Activated CD8-positive, alpha-beta memory T cell treated with anti-CD3 and anti-CD28 coated beads for 36 hours (primary cell): ENCODE results near the gene GPR173. TPM values are rescaled to one million over a fixed set of nuclear protein-coding genes. Genes with fewer than 3 reads are reported as not detected.

Experiments used
- CTCF ChIA-PET: fragments of 350-600 bp; sonication (Branson Sonifier 250); formaldehyde crosslinking; loops from one replicate; lab custom pipeline; 2021; ENCODE audit warnings: antibody characterized with exemption; lab: Charles Lee
- POLR2A ChIA-PET: fragments of 350-600 bp; sonication (Branson Sonifier 250); formaldehyde crosslinking; loops from one replicate; lab custom pipeline; 2021; ENCODE audit warnings: antibody characterized with exemption; lab: Charles Lee
- total RNA-seq, 2 experiments: library from RNA; stranded (reverse); gene quantifications; one replicate each; pipeline ENCODE4 v1.2.3, GENCODE V29; 2021

GPR173 gene
- total RNA-seq, 2 experiments from 2014 or later = 0.06 to 0.17 TPM

DNA sequence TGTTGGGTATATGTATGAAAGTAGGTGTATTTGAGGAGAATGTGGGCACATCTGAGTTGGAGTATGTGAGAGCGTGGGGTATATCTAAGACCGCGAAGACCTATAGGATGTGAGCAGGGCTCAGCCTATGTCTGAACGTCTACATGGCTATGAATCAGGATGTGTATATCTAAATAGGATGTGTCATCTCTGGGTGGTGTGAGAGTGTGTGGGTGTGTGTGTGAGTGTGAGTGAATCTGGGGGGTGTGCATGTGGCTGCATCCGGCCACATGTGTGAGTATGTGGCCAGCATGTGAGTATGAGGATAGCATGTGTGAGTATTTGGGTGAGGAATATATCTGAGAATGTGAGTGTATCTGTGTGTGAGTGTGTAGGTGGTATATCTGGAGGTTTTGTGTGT is 7.7 kb downstream of the GPR173 start:
- CTCF ChIA-PET = no interaction called here

DNA sequence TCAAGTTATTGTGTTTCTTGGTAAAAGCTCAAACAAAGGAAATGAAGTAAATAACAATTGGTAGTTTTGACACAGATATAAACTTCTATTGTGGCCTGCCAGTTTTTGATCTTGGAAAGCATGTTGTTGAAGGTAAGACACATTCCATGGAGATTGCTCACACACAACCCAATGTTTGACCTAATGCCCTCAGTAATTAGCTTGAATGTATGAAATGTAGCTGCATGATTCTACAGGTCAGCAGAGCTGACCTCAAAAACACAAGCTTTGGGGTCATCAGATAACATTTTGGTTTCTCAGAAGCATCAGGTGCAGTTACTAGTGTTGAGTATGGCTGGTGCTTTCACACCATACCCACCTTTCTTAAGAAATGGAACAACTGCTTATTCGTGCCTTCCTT is 16.5 kb downstream of the GPR173 start:
- POLR2A ChIA-PET = no interaction called here

More for the DNA sequence above, 7.7 kb downstream of the GPR173 start:
- POLR2A ChIA-PET = no interaction called here

DNA sequence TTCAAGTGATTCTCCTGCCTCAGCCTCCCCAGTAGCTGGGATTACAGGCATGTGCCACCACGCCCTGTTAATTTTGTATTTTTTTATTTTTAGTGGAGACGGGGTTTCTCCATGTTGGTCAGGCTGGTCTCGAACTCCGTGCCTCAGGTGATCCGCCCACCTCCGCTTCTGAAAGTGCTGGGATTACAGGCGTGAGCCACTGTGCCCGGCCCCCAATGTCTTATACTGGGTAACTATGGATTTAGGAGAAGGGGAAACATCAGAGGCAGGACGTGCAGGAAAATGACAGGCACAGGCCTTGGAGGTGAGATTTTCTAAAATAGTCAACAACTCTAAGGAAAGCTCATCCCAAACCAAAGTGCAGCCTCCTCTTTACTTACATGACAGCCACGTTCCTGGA is 22.5 kb downstream of the GPR173 start:
- ChIA-PET CTCF (interaction anchor here (0.7 kb wide), 1 partner anchor 219 kb away, joined by 4 read pairs; no protein-coding TSS in a partner anchor), POLR2A (no interaction called here)

More for the DNA sequence above, 16.5 kb downstream of the GPR173 start:
- CTCF ChIA-PET = no interaction called here

DNA sequence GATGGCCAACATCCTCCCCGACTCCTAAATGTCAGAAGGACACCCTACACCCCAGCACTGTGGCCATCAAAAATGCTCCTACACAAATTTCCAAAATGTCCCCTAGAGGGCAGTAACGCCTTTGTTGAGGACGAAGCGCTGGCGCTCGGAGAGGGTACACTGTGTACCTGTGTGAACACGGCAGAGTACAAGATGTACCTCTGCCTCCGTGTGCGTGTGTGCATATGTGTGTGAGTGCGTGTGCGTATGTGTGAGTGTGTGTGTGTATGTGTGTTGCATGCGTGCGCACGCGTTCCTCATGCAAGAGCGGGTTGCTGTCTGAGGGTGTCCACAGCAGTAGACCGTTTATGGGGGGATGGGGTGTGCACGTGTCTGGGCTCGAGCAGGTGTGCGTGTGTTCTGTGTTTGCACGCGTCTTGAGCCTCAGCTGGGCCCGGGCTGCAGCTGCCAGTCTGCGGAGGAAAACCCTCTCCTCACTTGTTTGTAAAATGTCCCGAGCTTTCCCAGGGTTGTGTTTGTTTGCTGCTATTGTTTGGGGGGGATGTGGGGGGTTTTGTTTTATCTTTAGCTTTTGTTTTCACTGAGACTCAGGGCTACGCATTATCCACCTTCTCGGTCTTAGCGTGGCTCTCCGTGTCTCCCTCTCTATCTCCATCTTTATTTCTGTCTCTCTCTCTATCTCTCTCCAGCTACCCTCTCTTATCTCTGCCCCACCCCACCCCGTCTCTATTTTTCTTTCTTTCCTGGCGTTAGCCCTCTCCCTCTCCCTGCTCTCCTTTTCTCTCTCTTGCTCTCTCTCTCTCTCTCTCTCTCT is 23.2 kb downstream of the GPR173 start:
- ChIA-PET POLR2A (interaction anchor here (0.6 to 1.7 kb wide), 2 partner anchors 23 to 307 kb away, joined by 4 to 9 read pairs; partner anchors contain the start of gene KANTR), CTCF (interaction anchor here (0.8 to 1.0 kb wide), 3 partner anchors 15 to 22 kb away, joined by 3 to 4 read pairs (median 3); partner anchors contain the start of gene KANTR)

DNA sequence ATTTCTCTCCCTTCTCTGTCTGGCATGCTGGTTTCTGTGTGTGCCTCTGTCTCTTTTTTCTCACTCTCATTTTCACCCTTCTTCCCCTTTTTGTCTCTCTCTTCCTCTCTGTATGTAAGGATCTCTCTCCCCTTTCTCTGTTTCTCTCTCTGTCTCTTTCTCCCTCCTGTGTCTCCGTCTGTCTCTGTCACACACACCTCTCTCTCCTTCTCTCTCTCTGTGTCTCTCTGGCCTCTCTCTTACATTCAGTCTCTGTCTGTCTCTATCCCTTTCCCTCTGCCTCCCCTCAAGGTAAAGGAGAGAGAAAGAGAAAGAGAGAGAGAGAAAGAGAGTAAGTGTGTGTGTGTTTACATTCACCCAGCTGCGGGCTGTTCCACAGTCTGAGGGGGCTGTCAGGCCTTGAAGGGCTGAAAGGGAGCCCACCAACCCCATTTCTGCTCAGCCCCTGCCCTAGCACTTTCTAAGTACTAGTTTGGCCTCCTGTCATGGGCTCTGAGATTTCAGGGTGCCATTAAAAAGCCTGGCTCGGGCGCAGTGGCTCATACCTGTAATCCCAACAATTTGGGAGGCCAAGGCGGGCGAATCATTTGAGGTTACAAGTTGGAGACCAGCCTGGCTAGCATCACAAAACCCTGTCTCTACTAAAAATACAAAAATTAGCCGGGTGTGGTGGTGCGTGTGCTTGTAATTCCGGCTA is 24.0 kb downstream of the GPR173 start:
- CTCF ChIA-PET = interaction anchor here (0.8 to 1.0 kb wide), 3 partner anchors 14 to 22 kb away, joined by 3 to 4 read pairs (median 3); partner anchors contain the start of gene KANTR
- POLR2A ChIA-PET = interaction anchor here (0.6 to 1.7 kb wide), 4 partner anchors 9 to 22 kb away, joined by 3 to 9 read pairs (median 4); partner anchors contain the start of genes KANTR and TSPYL2

DNA sequence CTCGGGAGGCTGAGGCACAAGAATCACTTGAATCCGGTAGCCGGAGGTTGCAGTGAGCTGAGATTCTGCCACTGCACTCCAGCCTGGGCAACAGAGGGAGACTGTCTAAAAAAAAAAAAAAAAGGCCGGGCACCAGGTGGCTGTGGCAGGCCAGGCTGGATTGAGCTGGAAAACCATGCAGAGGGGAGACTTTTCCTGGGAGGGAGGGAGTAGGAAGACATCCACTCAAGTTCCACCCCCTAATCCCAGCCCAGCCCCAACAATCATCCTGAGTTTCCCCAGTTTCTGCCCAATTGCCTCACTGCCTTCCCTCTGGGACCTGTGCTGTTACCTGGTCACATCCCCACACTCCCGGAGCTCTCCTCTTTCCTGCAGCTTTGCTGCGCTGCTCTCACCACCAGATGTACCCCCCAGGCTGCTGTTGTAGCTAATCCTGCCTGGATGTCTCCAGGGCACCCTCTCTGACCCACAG is 24.6 kb downstream of the GPR173 start:
- POLR2A ChIA-PET = interaction anchor here (0.6 to 1.7 kb wide), 4 partner anchors 9 to 21 kb away, joined by 3 to 9 read pairs (median 4); partner anchors contain the start of genes KANTR and TSPYL2
- CTCF ChIA-PET = interaction anchor here (1.0 kb wide), 1 partner anchor 21 kb away, joined by 4 read pairs; the partner anchor contains the start of gene KANTR

DNA sequence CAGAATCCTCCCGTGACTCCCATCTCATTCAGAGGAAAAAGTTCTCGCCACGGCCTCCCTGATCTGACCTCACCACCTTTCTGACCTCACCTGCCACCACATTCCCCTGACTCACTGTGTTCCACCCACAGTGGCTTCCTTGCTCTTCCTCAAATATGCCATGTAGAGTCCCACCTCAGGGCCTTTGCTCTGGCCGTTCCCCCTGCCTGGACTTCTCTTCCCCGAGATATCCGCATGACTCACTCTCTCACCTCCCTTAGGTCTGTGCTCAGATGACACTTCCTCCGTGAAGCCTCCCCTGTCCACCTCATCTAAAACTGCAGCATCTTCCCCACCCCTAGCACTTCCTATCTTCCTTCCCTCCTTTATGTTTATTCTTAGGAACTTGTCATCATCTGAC is 26.4 kb downstream of the GPR173 start:
- CTCF ChIA-PET = no interaction called here
- POLR2A ChIA-PET = no interaction called here

DNA sequence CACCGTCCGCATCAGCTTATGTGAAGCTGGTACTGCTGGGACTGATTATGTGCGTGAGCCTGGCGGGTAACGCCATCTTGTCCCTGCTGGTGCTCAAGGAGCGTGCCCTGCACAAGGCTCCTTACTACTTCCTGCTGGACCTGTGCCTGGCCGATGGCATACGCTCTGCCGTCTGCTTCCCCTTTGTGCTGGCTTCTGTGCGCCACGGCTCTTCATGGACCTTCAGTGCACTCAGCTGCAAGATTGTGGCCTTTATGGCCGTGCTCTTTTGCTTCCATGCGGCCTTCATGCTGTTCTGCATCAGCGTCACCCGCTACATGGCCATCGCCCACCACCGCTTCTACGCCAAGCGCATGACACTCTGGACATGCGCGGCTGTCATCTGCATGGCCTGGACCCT is 28.1 kb downstream of the GPR173 start:
- POLR2A ChIA-PET = no interaction called here
- CTCF ChIA-PET = interaction anchor here (1.6 kb wide), 1 partner anchor 13 kb away, joined by 5 read pairs; no protein-coding TSS in a partner anchor

DNA sequence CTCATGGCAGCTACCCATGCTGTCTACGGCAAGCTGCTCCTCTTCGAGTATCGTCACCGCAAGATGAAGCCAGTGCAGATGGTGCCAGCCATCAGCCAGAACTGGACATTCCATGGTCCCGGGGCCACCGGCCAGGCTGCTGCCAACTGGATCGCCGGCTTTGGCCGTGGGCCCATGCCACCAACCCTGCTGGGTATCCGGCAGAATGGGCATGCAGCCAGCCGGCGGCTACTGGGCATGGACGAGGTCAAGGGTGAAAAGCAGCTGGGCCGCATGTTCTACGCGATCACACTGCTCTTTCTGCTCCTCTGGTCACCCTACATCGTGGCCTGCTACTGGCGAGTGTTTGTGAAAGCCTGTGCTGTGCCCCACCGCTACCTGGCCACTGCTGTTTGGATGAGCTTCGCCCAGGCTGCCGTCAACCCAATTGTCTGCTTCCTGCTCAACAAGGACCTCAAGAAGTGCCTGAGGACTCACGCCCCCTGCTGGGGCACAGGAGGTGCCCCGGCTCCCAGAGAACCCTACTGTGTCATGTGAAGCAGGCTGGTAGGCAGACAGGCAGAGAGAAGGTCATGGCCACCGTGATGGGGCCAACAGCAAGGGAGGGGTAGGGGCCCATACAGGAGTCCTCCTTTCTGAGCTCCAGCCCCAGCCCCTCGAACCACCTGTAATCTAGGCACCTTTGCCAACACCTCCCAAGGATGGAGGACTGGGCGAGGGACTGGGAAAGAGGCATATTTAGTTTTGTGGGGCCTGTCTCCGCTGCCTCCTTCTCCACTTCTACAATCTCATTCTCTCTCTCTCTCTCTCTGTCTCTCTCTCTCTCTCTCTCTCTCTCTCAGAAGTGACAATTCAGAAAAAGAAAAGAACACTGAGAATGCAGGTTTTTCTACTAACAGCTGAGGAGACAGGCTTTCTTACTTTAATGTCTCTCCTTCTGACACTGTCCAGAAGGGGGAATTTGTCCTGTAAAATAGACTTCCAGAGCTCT is 28.9 kb downstream of the GPR173 start:
- ChIA-PET CTCF (interaction anchor here (1.6 kb wide), 1 partner anchor 12 kb away, joined by 5 read pairs; no protein-coding TSS in a partner anchor), POLR2A (no interaction called here)

DNA sequence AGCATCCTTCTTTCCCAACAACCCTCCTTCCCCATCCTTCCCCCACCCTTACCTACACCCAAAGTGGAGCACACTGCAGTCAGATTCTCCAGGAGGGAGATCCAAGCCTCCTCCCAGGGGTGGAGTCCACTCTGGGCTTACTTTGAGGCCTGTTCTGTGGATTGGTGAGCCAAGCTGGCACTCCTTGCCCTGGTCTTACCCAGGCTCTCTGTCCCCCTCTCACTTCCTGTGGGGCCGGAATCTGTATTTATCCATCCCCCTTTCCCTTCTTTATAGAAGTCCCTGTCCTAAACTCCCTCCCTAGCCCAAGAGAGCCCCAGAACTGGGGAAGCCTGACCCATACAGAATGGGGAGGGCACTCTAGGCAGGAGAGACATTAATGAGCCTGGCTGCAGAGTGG is 30.4 kb downstream of the GPR173 start:
- ChIA-PET POLR2A (no interaction called here), CTCF (no interaction called here)

DNA sequence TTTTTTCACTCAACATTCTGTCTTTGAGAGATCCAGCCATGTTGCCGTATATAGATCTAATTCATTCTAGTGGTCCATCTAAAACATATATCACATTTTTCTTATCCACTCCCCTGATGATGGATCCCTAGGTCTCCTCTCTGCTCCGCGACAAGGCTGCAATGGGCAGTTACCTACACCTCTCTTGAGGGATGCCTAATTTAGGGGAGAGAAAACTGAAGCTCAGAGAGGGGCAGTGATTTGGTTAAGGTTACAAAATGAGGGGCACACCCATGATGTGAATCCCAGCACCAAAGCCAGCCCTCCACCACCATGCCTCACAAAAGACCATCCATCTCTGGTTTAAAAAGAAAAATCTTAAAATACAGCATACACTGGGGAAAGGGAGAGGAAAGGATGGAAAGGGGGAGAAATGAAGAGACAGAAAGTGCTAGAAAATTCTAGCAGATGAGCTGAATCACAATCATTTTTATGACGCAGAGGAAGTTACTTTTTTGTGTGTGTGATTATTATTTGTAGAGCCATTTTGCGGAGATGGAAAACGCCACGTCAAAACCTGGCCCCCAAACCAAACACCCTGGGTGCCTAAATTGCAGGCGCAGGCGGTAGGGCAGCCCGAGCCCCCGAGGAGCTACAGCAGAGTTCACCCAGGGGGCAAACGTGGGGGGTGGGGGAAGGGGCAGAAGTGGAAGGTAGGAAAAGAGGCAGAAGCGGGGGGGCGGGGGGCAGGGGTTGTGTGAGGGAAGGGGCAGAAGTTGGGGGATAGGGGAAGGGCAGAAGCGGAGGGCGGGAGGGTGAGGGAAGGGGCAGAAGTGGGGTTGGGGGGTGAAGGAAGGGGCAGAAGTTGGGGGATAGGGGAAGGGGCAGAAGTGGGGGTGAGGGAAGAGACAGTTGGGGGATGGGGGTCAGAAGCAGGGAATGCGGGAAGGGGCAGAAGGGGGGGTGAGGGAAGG is 32.3 kb downstream of the GPR173 start:
- POLR2A ChIA-PET = interaction anchor here (0.6 kb wide), 1 partner anchor 960 kb away, joined by 3 read pairs; no protein-coding TSS in a partner anchor
- CTCF ChIA-PET = no interaction called here

DNA sequence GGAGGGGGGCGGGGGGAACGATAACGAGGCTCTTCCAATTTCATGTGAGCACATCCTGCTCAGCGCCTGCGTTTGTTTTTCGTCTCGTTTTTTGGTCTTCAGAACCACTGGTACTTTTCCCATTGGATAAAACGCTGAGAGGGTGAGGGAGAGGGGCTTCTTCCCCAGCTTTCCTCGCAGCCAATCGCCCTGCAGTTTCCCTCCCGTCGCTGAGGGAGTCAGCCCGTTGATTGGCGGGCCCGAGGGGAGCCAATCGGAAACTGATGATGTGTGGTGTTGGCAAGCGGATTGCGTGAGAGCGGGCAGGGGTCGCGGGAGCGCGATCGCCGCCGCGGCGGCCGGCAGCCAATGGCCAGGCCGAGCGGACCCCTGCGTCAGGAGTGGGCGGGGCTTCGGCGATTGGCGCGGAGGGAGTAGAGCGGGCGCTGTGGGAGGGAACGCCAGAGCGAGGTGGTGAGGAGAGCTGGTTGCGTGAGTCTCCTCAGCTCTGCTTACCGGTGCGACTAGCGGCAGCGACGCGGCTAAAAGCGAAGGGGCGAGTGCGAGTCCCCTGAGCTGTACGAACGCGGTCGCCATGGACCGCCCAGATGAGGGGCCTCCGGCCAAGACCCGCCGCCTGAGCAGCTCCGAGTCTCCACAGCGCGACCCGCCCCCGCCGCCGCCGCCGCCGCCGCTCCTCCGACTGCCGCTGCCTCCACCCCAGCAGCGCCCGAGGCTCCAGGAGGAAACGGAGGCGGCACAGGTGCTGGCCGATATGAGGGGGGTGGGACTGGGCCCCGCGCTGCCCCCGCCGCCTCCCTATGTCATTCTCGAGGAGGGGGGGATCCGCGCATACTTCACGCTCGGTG is 33.6 kb downstream of the GPR173 start, which contains the start of gene TSPYL2:
Gene TSPYL2 (plus strand): TSS at position 443 of the 848 bp plus-strand sequence. CDS start 132 bp downstream, at position 575.
- POLR2A ChIA-PET = interaction anchor here (0.7 to 1.3 kb wide), 4 partner anchors 9 to 341 kb away, joined by 3 to 5 read pairs (median 4); partner anchors contain the start of genes KANTR, RIBC1 and SMC1A

DNA sequence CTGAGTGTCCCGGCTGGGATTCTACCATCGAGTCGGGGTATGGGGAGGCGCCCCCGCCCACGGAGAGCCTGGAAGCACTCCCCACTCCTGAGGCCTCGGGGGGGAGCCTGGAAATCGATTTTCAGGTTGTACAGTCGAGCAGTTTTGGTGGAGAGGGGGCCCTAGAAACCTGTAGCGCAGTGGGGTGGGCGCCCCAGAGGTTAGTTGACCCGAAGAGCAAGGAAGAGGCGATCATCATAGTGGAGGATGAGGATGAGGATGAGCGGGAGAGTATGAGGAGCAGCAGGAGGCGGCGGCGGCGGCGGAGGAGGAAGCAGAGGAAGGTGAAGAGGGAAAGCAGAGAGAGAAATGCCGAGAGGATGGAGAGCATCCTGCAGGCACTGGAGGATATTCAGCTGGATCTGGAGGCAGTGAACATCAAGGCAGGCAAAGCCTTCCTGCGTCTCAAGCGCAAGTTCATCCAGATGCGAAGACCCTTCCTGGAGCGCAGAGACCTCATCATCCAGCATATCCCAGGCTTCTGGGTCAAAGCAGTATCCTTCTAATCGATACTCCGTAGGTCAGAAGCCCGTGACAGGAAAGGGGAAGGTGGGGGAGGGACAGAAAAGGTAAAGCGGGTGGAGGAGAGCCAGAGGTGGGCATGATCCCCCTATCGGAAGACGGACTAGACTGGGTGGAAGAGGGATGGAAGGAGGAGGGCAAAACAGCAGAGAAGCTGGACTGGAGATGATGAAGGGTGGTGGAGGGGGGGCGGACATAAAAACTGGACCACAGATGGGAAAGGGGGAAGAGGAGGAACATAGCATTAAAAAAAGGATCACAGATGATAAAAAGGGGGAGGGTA is 34.4 kb downstream of the GPR173 start:
- ChIA-PET POLR2A (interaction anchor here (0.8 to 1.3 kb wide), 2 partner anchors 10 to 88 kb away, joined by 3 to 5 read pairs; no protein-coding TSS in a partner anchor), CTCF (no interaction called here)

More for the DNA sequence above, 33.6 kb downstream of the GPR173 start, which contains the start of gene TSPYL2:
- CTCF ChIA-PET = interaction anchor here (1.0 kb wide), 1 partner anchor 10 kb away, joined by 3 read pairs; no protein-coding TSS in a partner anchor

DNA sequence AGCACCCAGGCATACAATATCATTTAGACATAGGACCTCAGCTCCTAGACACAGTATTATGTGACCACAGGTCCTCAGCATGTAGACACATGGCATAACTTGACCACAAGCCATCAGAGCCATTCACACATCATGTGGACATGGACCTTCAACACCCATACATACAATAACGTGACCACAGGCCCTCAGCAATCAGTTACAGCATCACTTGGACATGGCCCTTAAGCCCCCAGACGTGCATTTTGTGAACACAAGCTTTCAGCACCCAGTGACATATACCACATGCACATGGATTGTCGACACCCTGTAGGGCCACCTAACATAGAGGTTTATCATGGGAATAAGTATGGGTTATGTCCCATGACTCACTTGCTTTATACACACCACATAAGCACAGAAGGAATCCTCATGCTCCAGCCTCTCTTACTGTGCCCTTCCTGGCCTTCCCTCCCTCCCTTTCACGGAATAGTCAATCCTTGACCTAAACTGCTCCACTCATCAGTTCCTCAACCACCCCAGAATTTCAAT is 35.5 kb downstream of the GPR173 start:
- ChIA-PET POLR2A (no interaction called here), CTCF (no interaction called here)

DNA sequence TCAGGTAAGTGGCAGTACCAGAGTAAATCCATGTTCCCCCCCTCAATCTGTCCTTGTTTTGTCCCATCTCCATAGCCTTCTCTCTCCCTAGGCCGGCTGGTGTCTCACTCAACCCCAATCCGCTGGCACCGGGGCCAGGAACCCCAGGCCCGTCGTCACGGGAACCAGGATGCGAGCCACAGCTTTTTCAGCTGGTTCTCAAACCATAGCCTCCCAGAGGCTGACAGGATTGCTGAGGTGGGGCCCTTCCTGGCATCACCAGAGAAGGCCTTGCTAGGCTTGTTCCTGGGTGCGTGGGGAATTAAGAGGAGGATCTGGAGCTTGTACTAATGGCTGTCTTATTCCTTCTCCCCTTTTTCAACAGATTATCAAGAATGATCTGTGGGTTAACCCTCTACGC is 36.3 kb downstream of the GPR173 start:
- POLR2A ChIA-PET = no interaction called here
- CTCF ChIA-PET = no interaction called here
